GM23338 (cell line): ENCODE results near the gene ZBTB26. TPM values are rescaled to one million over a fixed set of nuclear protein-coding genes. Genes with fewer than 3 reads are reported as not detected.
"Not testable (repeated sequence)": the region's sequence is repeated elsewhere in the genome, so short reads cannot be mapped to it uniquely, and the experiment has no call there.

Experiments
- ATAC-seq: fragments of 200-7000 bp; cut with Tn5 transposase; 3 replicates; pipeline ENCODE4 v1.9.1; 2020
- DNase-seq: peaks from one replicate; pipeline ENCODE4 v3.0.0-alpha.2; 2015; ENCODE audit warnings: low spot score
- H2AFZ ChIP-seq: fragments of 200-600 bp; sonication (generic); 2 replicates; pipeline ENCODE4 v1.8.0; 2016; ENCODE audit warnings: antibody characterized with exemption, mild to moderate bottlenecking, moderate library complexity
- H3F3A ChIP-seq: fragments of 200-600 bp; sonication (generic); replicated peaks from 2 replicates; pipeline ENCODE4 v1.8.0; 2017; ENCODE audit warnings: antibody characterized with exemption, mixed run types, low read depth
- H3K27ac ChIP-seq: fragments of 200-600 bp; sonication (generic); 2 replicates; pipeline ENCODE4 v1.6.1; 2016; ENCODE audit warnings: low read depth
- H3K27me3 ChIP-seq: fragments of 200-600 bp; sonication (generic); 2 replicates; pipeline ENCODE4 v1.8.0; 2016; ENCODE audit warnings: mild to moderate bottlenecking, mixed run types, moderate library complexity; ENCODE audit not compliant: insufficient read depth
- H3K36me3 ChIP-seq: fragments of 200-600 bp; sonication (generic); 2 replicates; pipeline ENCODE4 v1.8.0; 2016; ENCODE audit warnings: mild to moderate bottlenecking; ENCODE audit not compliant: insufficient read depth
- H3K4me1 ChIP-seq: fragments of 200-600 bp; sonication (generic); 2 replicates; pipeline ENCODE4 v1.8.0; 2016; ENCODE audit warnings: mild to moderate bottlenecking, moderate library complexity; ENCODE audit not compliant: insufficient read depth
- H3K4me2 ChIP-seq: fragments of 200-600 bp; sonication (generic); 2 replicates; pipeline ENCODE4 v1.7.1; 2017; ENCODE audit warnings: mixed run types
- H3K4me3 ChIP-seq: fragments of 200-600 bp; sonication (generic); 2 replicates; pipeline ENCODE4 v1.6.1; 2016; ENCODE audit warnings: mixed run types
- H3K79me2 ChIP-seq: fragments of 200-600 bp; sonication (generic); replicated peaks from 2 replicates; pipeline ENCODE4 v1.8.0; 2017; ENCODE audit warnings: mild to moderate bottlenecking; ENCODE audit not compliant: insufficient read depth
- H3K9me2 ChIP-seq: fragments of 200-600 bp; sonication (generic); 2 replicates; pipeline ENCODE4 v1.8.0; 2017; ENCODE audit not compliant: insufficient read depth
- H4K20me1 ChIP-seq: fragments of 200-600 bp; sonication (generic); replicated peaks from 2 replicates; pipeline ENCODE4 v1.8.0; 2017; ENCODE audit warnings: mild to moderate bottlenecking; ENCODE audit not compliant: insufficient read depth
- H3K27ac Mint-ChIP-seq: 2 replicates; pipeline ENCODE4 v1.8.0; 2020; ENCODE audit warnings: inconsistent platforms, mild to moderate bottlenecking, moderate library complexity, mixed read lengths
- H3K27me3 Mint-ChIP-seq: 3 replicates; pipeline ENCODE4 v1.8.0; 2022; ENCODE audit warnings: low read depth, mild to moderate bottlenecking, moderate library complexity, mixed read lengths, inconsistent platforms; ENCODE audit not compliant: insufficient read depth, poor library complexity
- H3K36me3 Mint-ChIP-seq: 3 replicates; pipeline ENCODE4 v1.8.0; 2021; ENCODE audit warnings: low read depth, mild to moderate bottlenecking, inconsistent platforms, moderate library complexity, mixed read lengths
- H3K4me1 Mint-ChIP-seq: 3 replicates; pipeline ENCODE4 v1.8.0; 2020; ENCODE audit warnings: mild to moderate bottlenecking, inconsistent platforms, mixed read lengths
- H3K4me3 Mint-ChIP-seq: 3 replicates; pipeline ENCODE4 v1.8.0; 2021; ENCODE audit warnings: moderate library complexity, mild to moderate bottlenecking, inconsistent platforms, mixed read lengths
- H3K9me3 Mint-ChIP-seq: 3 replicates; pipeline ENCODE4 v1.8.0; 2020; ENCODE audit warnings: moderate library complexity, mild to moderate bottlenecking, inconsistent platforms, mixed read lengths
- CTCF ChIP-seq, 2 experiments: fragments of 200-600 bp in 1 of 2; sonication (generic) in 1 of 2; conservative IDR thresholded peaks; 2 replicates each; pipeline versions ENCODE4 v1.5.1 to v1.6.1; 2016 to 2017; ENCODE audit warnings: antibody characterized with exemption in 2 of 2, low read depth in 2 of 2, mild to moderate bottlenecking in 2 of 2, moderate library complexity in 1 of 2
- ETS1 ChIP-seq: IDR thresholded peaks from 2 replicates; pipeline ENCODE4 v1.6.1; 2016; ENCODE audit warnings: antibody characterized with exemption
- EZH2 ChIP-seq: fragments of 200-600 bp; sonication (generic); IDR thresholded peaks from one replicate; pipeline ENCODE4 v1.8.0; 2017; ENCODE audit warnings: antibody characterized with exemption, mild to moderate bottlenecking, low read depth; ENCODE audit not compliant: unreplicated experiment
- EZH2phosphoT487 ChIP-seq: fragments of 200-600 bp; sonication (generic); IDR thresholded peaks from one replicate; pipeline ENCODE4 v1.8.1; 2018; ENCODE audit warnings: antibody characterized with exemption; ENCODE audit not compliant: unreplicated experiment
- JUNB ChIP-seq: IDR thresholded peaks from one replicate; pipeline ENCODE4 v1.6.1; 2016; ENCODE audit warnings: antibody characterized with exemption; ENCODE audit not compliant: unreplicated experiment
- NANOG ChIP-seq: IDR thresholded peaks from 2 replicates; pipeline ENCODE4 v1.6.1; 2016; ENCODE audit warnings: antibody characterized with exemption, borderline replicate concordance
- POLR2AphosphoS5 ChIP-seq: IDR thresholded peaks from 2 replicates; pipeline ENCODE4 v1.6.1; 2016; ENCODE audit warnings: antibody characterized with exemption, low read depth
- REST ChIP-seq: IDR thresholded peaks from one replicate; pipeline ENCODE4 v1.6.1; 2018; ENCODE audit warnings: antibody characterized with exemption; ENCODE audit not compliant: unreplicated experiment
- STAT1 ChIP-seq: IDR thresholded peaks from one replicate; pipeline ENCODE4 v1.6.1; 2016; ENCODE audit warnings: antibody characterized with exemption; ENCODE audit not compliant: unreplicated experiment
- ZNF114 ChIP-seq: fragments of 250-450 bp; sonication (Bioruptor Pico); IDR thresholded peaks from 2 replicates; pipeline ENCODE4 v1.5.0; 2020; ENCODE audit warnings: mild to moderate bottlenecking, moderate library complexity
- ZNF331 ChIP-seq: fragments of 250-450 bp; sonication (Bioruptor Pico); IDR thresholded peaks from 2 replicates; pipeline ENCODE4 v1.5.0; 2020; ENCODE audit warnings: low read depth, mild to moderate bottlenecking, moderate library complexity
- ZNF462 ChIP-seq: fragments of 250-450 bp; sonication (Bioruptor Pico); IDR thresholded peaks from 2 replicates; pipeline ENCODE4 v1.5.0; 2020; ENCODE audit warnings: mild to moderate bottlenecking, moderate library complexity
- polyA plus RNA-seq: library from polyadenylated mRNA; unstranded; fragments of >200 nt; fragmentation: Nextera tagmentation; extraction: Ambion mirVana; gene quantifications from 2 replicates; pipeline ENCODE4 v1.2.1, GENCODE V29; 2016
- total RNA-seq: library from RNA; depleted of rRNA; stranded (reverse); fragments of >200 nt; shearing (Covaris generic); gene quantifications from 2 replicates; pipeline ENCODE4 v1.2.3, GENCODE V29; 2014

ZBTB26 gene
- total and polyA plus RNA-seq, 2 experiments from 2014 or later = 3.0 to 9.0 TPM

- no peak overlapping the region for H3K27ac ChIP-seq
- no peaks in the 10 kb centered on the region for H3K9me2 ChIP-seq
- H3K27ac Mint-ChIP-seq = no peak overlapping the region
- ATAC-seq = no peak
- H3F3A ChIP-seq = no peaks in the 10 kb centered on the region
- TF ChIP-seq ZNF331 = no peak
- no peak for TF ChIP-seq EZH2phosphoT487
- no peak for TF ChIP-seq REST
- TF ChIP-seq NANOG = no peak
- TF ChIP-seq ETS1 = no peak
- no peak for TF ChIP-seq ZNF114
- TF ChIP-seq POLR2AphosphoS5 = no peak
- no peak for TF ChIP-seq EZH2
- TF ChIP-seq ZNF462 (CRISPR knock-in tag) = no peak
- TF ChIP-seq CTCF (conservative IDR thresholded peaks at IDR 0.05; ENCODE audit: low read depth in 2 of 2) = no peak
- no peak for TF ChIP-seq STAT1
- TF ChIP-seq JUNB = no peak
- no peak overlapping the region for H2AFZ ChIP-seq
- H3K4me3 ChIP-seq = no peak overlapping the region
- no peaks in the 10 kb centered on the region for H3K9me3 Mint-ChIP-seq
- DNase-seq = no peak
- no peak overlapping the region for H3K4me2 ChIP-seq
- H4K20me1 ChIP-seq = peaks cover 6% of the 10 kb centered on the region
- no peaks in the 10 kb centered on the region for H3K27me3 ChIP-seq
- no peaks in the 10 kb centered on the region; the same call in 1 of the 2 replicates for H3K79me2 ChIP-seq
- H3K27me3 Mint-ChIP-seq = peaks cover 4% of the 10 kb centered on the region
- no peaks in the 10 kb centered on the region for H3K4me1 Mint-ChIP-seq
- peaks cover 73% of the 10 kb centered on the region for H3K36me3 ChIP-seq
- no peaks in the 10 kb centered on the region for H3K4me1 ChIP-seq
- peaks cover 81% of the 10 kb centered on the region for H3K36me3 Mint-ChIP-seq
- no peak overlapping the region for H3K4me3 Mint-ChIP-seq
These were observed 55.8 kb downstream of the ZBTB26 start for GRCh38 chr9:122875523-122875922.

- not testable (repeated sequence) for H3K27me3 ChIP-seq, H3K9me3 Mint-ChIP-seq, H3K79me2 ChIP-seq, ATAC-seq, H2AFZ ChIP-seq, H3K27ac Mint-ChIP-seq, H3F3A ChIP-seq, H3K4me2 ChIP-seq, H3K4me3 ChIP-seq, H4K20me1 ChIP-seq, H3K4me1 Mint-ChIP-seq, H3K27ac ChIP-seq, H3K4me3 Mint-ChIP-seq, H3K9me2 ChIP-seq, DNase-seq, H3K4me1 ChIP-seq, H3K27me3 Mint-ChIP-seq
- H3K36me3 Mint-ChIP-seq = peaks cover 68% of the 10 kb centered on the region
- H3K36me3 ChIP-seq = peaks cover 32% of the 10 kb centered on the region
These were observed 64.0 kb downstream of the ZBTB26 start for GRCh38 chr9:122867276-122867675.
